HepG2 (cell line): ENCODE data around the gene GART. TPM values are rescaled to one million over a fixed set of nuclear protein-coding genes. Genes with fewer than 3 reads are reported as not detected.

ENCODE experiments used
- CBX2 ChIP-seq, 2 experiments: fragments of 200-600 bp in 1 of 2; sonication (generic); formaldehyde crosslinking in 1 of 2; IDR thresholded peaks; 2 replicates each; pipeline versions ENCODE4 v1.7.0 to v1.8.1; 2018 to 2022; ENCODE audit warnings: low read depth in 2 of 2, low read length in 1 of 2, mild to moderate bottlenecking in 1 of 2, missing genetic modification reagents in 1 of 2
- CC2D1A ChIP-seq: sonication (generic); formaldehyde crosslinking; IDR thresholded peaks from 2 replicates; pipeline ENCODE4 v1.8.1; 2023; ENCODE audit warnings: mild to moderate bottlenecking, missing genetic modification reagents
- EHMT2 ChIP-seq: fragments of 200-600 bp; sonication (generic); IDR thresholded peaks from 2 replicates; pipeline ENCODE4 v1.7.0; 2017; ENCODE audit warnings: antibody characterized with exemption, low read depth, low read length, borderline replicate concordance
- ISX ChIP-seq: sonication (generic); formaldehyde crosslinking; conservative IDR thresholded peaks from 2 replicates; pipeline ENCODE4 v1.5.0; 2020; ENCODE audit warnings: missing genetic modification reagents
- MIXL1 ChIP-seq: IDR thresholded peaks from 2 replicates; pipeline ENCODE4 v1.6.1; 2016
- MYPOP ChIP-seq: sonication (generic); formaldehyde crosslinking; IDR thresholded peaks from 2 replicates; pipeline ENCODE4 v1.8.1; 2023; ENCODE audit warnings: mild to moderate bottlenecking, moderate library complexity, missing genetic modification reagents
- NFIC ChIP-seq: IDR thresholded peaks from 2 replicates; pipeline ENCODE4 v1.6.1; 2012; ENCODE audit warnings: mild to moderate bottlenecking, low read length, inconsistent platforms
- PAWR ChIP-seq: sonication (generic); formaldehyde crosslinking; IDR thresholded peaks from 2 replicates; pipeline ENCODE4 v1.4.0; 2020; ENCODE audit warnings: missing genetic modification reagents, mild to moderate bottlenecking, borderline replicate concordance
- SMARCE1 ChIP-seq: fragments of 450-650 bp; IDR thresholded peaks from 2 replicates; pipeline ENCODE4 v1.6.1; 2017; ENCODE audit warnings: borderline replicate concordance
- TBX2 ChIP-seq: sonication (generic); formaldehyde crosslinking; IDR thresholded peaks from 2 replicates; pipeline ENCODE4 v1.5.0; 2020; ENCODE audit warnings: missing genetic modification reagents, mild to moderate bottlenecking, borderline replicate concordance
- ZHX2 ChIP-seq, 2 experiments: sonication (generic) in 1 of 2; formaldehyde crosslinking in 1 of 2; IDR thresholded peaks; 2 replicates each; pipeline versions ENCODE4 v1.6.1 to v1.9.0; 2014 to 2022; ENCODE audit warnings: antibody characterized with exemption in 1 of 2, borderline replicate concordance in 1 of 2, inconsistent platforms in 1 of 2, low read depth in 1 of 2, missing genetic modification reagents in 1 of 2
- ZKSCAN8 ChIP-seq: IDR thresholded peaks from 2 replicates; pipeline ENCODE4 v1.6.1; 2016; ENCODE audit warnings: borderline replicate concordance, missing genetic modification reagents, missing compliant biosample characterization
- ZNF10 ChIP-seq: sonication (generic); formaldehyde crosslinking; IDR thresholded peaks from 2 replicates; pipeline ENCODE4 v1.4.0; 2020; ENCODE audit warnings: mild to moderate bottlenecking, low read depth, missing genetic modification reagents, borderline replicate concordance
- ZNF567 ChIP-seq: sonication (generic); formaldehyde crosslinking; IDR thresholded peaks from 2 replicates; pipeline ENCODE4 v1.8.1; 2023; ENCODE audit warnings: mild to moderate bottlenecking, missing genetic modification reagents, borderline replicate concordance
- ZNF570 ChIP-seq: sonication (generic); formaldehyde crosslinking; IDR thresholded peaks from 2 replicates; pipeline ENCODE4 v1.4.0; 2020; ENCODE audit warnings: mild to moderate bottlenecking, missing genetic modification reagents, borderline replicate concordance
- ZNF598 ChIP-seq: sonication (generic); formaldehyde crosslinking; IDR thresholded peaks from 2 replicates; pipeline ENCODE4 v1.5.1; 2020; ENCODE audit warnings: mild to moderate bottlenecking, missing genetic modification reagents, borderline replicate concordance
- ZNF710 ChIP-seq: sonication (generic); formaldehyde crosslinking; IDR thresholded peaks from 2 replicates; pipeline ENCODE4 v1.5.0; 2020; ENCODE audit warnings: mild to moderate bottlenecking, missing genetic modification reagents, borderline replicate concordance
- ZNF790 ChIP-seq: sonication (generic); formaldehyde crosslinking; IDR thresholded peaks from 2 replicates; pipeline ENCODE4 v1.8.0; 2022; ENCODE audit warnings: missing genetic modification reagents, mild to moderate bottlenecking, borderline replicate concordance
- polyA plus RNA-seq, 8 experiments: library from polyadenylated mRNA; depleted of rRNA in 3 of 8; stranded (reverse) in 7 of 8; unstranded in 1 of 8; fragments of >200 nt; fragmentation: Illumina TruSeq in 4 of 8; extraction: Trizol in 4 of 8; gene quantifications; 2 replicates each; pipeline versions ENCODE4 v1.2.1 to v1.2.3, GENCODE V29; 2011 to 2016; ENCODE audit warnings: low read depth in 4 of 8, missing spikeins in 1 of 8, mixed read lengths in 1 of 8; ENCODE audit not compliant: insufficient read depth in 1 of 8
- total RNA-seq, 5 experiments: library from RNA; depleted of rRNA; stranded (reverse); fragments of >200 nt; fragmentation: Illumina TruSeq; extraction: Trizol; gene quantifications; 2 replicates each; pipeline ENCODE4 v1.2.3, GENCODE V29; 2016; ENCODE audit warnings: low read depth in 1 of 5

Gene GART
- total and polyA plus RNA-seq, 2 of the 13 experiments (the other 11 are each of a cell fraction or from before 2014, with no cell fraction given), result 17.9 to 109 TPM

GRCh38 chr21:33588485-33589335 lies 46.8 kb upstream of the GART start, which contains the start of gene DONSON (continued):
- no peak for TF ChIP-seq CC2D1A
- TF ChIP-seq ZNF570, result no peak
- peak; percentile 53; the same call in 1 of the 2 replicates for TF ChIP-seq ZNF598
- TF ChIP-seq ZNF710 (CRISPR knock-in tag), result peak; percentile 83; the same call in 1 of the 2 replicates
- TF ChIP-seq NFIC, result no peak
- no peak for TF ChIP-seq ZHX2 (IDR thresholded peaks at IDR 0.05; ENCODE audit: low read depth)
- no peak for TF ChIP-seq ZHX2 (CRISPR knock-in tag; IDR thresholded peaks at IDR 0.05; ENCODE audit: borderline replicate concordance)
- TF ChIP-seq MIXL1, result no peak
- TF ChIP-seq SMARCE1, result no peak
- TF ChIP-seq PAWR (CRISPR knock-in tag), result 0 out of 2 replicates have a peak, but pooled peaks have one; percentile 69
- TF ChIP-seq ZKSCAN8 (CRISPR knock-in tag), result 0 out of 2 replicates have a peak, but pooled peaks have one; percentile 2
- peak; percentile 75; the same call in 1 of the 2 replicates for TF ChIP-seq ISX (CRISPR knock-in tag)
- no peak for TF ChIP-seq ZNF567
- TF ChIP-seq ZNF790, result no peak
- TF ChIP-seq ZNF10 (CRISPR knock-in tag), result no peak
- no peak for TF ChIP-seq EHMT2
- peak; percentile 58; the same call in 1 of the 2 replicates for TF ChIP-seq TBX2 (CRISPR knock-in tag)
- TF ChIP-seq CBX2 (IDR thresholded peaks at IDR 0.05; ENCODE audit: low read depth, low read length), result no peak
- TF ChIP-seq CBX2 (CRISPR knock-in tag; IDR thresholded peaks at IDR 0.05; ENCODE audit: low read depth), result no peak
- TF ChIP-seq MYPOP (CRISPR knock-in tag), result peak; percentile 73; the same call in 1 of the 2 replicates
